ENCODE data around the gene STK39.

Gene STK39

DNA sequence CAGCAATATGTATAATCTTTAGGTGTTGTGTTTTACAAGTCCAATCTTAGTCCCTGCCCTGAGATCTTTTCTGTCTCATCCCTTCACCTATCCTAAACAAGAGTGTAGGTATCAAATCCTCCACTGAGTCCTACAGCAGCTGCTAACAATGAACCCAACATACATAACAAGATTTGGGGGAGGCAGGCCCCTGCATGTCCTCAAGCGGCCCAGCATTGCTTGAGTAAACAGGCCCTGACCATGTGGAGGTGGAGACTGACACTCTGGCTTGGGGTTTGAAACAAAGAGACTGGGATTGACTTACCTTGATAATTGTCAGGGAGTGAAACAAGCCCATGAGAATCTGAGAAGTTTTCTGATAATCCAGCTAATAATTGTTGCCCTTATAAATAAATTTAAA, 213.4 kb downstream of the STK39 start:
- DNase-seq: no peak

DNA sequence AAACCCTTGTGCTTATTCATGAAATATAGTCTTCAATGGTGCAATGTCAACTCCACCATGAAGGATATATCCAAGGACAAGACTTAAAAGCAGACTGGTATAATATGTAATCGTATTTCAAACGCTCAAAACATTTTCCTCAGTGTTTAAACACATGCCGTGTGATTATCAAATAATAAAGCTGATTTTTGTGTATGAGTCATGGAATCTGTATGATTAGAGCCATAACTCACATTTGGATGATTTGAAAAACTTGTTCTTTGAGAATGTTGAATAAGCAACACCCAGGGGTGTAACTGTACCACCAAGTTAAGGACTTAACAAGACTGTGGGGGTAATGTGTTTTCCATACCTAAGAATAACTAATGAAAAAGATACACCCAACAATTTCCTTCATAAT, 215.3 kb downstream of the STK39 start:
- no peak for DNase-seq

DNA sequence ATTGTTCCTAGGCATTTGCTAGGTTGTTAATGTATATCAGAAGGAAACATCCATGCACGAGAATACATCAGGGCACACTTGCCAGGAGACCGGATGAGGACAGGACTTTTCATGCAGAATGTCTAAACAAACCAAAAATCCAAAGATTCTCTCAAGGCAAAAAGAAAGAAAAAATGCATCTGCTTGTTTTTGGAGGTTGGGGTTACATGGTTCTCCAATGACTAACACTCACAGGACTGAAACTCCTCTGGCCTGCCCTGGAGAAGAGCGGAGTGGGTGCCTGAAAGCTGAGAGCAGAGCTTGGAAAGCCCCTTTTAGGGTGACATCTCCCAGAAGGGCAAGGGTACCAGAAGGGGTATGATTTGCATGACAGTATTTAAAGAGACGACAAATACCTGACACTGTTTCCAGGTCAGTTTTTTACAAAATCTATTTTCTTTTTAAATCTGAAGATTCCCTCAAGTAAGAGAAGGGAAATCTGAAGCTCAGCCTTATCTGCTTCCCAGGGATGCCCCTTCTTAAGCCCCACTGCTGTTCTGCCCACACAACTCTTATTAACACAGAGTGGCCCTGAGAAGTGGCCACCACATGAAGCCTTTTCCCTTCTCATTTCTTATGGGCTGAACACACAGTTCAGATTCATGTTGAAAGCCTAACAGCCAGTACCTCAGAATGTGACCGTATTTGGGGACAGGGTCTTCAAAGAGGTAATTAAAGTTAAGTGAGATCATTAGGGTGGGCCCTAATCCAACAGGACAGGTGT, 216.4 kb downstream of the STK39 start:
- DNase-seq: no peak

DNA sequence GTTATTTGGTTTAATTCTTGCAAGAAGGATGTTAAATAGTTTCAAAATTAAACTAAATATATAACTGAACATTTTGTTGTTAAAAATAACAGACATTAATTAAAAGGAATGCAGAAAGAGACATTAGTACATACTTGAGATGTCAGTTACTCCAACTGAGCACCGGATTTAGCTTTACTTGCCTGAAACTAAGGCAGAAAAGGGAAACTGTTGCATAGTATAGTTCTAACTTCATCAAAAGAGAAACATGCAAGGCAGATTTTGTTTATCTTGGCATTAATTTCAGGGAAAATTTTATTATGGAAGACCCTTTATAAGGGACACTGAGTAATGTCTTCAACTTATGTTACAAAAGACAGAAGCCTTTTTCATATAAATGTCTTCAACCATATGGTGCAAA, 218.3 kb downstream of the STK39 start:
- DNase-seq: no peak

DNA sequence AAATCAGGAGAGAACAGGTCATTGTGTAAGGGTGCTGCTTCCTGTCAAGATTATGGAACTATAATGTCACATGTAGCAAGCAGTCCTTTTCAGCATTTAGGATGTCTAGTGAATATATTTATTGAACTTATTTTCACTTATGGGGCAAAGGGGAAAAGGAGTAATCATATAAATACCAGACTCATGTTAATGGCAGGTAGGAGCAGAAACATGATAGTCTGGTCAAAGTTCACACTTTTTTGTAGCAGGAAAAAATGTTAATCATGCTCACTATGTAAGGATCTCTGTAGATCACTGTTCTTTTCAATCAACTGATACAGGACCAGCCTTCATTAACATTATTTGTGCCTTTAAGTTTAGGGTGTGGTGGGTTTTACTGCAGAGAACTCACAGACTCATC, 219.0 kb downstream of the STK39 start:
- DNase-seq: no peak

DNA sequence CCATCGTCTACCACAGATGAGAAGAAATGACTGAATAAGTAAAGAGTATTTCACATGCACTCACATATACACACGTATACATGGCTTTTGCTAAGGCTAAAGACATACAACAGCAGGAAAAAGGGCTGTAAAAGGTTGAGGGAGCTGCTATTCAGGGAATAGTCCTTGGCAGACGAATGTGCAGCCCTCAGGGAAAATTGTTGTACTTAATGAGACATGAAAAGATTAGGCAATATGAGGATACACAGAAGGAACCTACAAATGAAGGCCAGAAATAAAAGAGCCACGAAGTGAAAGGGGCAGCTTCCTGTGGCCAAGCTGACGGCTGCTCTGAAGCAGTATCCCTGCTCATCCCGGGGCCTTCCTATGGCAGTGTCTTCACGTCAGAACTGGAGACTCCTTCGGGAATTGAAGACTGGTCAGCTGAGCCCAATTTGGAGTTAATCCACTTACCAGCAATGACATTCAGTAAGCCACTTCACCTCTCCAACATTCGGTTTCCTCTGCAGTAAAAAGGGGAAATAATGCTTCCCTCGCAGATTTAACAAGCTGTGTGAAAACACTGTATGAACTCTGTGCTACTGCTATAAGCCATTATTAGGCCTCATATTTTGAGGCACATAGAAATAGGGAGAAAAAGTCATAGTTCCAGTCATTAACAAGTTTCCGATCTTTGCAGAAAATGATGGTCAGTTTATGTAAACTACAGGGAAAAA, 221.8 kb downstream of the STK39 start:
- no peak for DNase-seq

DNA sequence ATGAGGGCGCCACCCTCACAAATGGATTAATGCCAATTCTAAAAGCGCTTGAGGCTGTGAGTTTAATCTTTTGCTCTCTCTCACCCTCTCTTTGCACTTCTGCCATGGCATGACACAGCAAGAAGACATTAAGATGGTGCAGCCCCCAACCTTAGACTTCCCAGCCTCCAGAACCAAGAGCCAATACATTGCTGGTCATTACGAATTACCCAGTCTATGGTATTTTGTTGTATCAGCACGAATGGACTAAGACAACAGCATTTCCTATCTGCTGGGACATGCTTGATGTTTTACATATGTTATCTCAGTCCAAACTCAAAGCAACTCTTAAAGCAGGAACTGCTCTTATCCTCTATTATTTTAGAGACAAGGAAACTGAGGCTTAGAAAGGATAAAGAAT, 222.9 kb downstream of the STK39 start:
- no peak for DNase-seq

DNA sequence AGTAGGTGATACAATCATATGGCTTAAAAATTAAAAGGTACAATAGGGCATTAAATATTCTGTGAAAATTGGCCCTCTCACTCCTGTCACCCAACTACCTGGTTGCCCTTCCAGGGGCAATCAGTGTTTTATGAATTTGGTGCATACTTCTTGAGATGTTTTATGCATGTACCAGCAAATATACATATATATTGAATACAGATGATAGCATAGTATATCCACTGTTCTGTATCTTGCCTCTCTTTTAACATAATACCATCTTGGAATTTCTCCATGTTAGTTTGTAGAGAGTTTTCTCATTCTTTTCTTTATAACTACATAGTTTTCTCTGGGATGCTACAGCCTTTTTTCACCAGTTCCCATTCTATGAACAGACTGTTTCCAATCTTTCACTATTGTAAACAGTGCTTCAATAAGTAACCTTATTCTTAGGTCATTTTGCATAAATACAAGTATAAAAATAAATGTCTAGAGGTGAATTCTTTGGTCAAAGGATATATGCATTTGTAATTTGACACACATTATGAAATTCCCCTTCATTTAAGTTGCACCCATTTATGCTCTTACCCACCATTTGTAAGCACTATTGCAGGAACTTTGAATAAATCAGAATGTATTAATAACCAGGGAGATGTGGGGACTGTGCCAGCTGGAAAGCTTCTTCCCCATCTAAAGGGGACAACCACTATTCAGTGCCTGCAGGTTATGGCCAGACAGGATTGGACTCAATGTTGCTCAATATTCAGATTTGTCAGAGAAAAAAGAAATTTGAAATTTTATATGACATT, 225.4 kb downstream of the STK39 start:
- no peak for DNase-seq

DNA sequence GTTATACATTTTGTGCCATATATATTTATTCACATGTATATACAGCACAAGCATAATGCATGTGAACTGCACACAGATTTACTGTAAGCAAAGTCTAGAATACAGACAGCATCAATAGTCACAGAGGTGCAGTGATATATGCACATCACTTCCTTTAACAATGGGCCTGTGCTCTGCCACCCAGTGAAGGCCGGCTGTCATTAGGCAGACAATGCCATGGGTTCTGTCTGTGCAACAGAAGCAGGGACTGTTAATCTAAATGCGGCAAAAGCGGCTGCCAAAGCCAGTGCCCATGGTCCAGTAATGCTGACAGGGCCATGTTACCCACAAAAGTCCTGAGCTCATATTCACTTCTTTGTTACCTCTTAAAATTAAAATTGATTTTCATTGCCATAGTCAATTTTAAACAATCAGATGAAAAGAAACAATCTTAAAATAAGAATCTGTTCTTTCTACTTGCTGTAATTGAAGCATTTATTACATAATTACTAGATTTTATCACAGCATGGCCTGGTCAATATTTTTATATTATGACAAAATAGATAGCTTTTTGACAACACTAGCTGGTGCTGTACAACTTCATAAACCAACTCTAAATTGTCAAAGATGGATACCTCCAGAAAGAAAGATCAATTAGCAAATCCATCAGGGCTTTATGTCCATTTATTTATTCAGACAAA, 232.0 kb downstream of the STK39 start:
- DNase-seq: no peak

DNA sequence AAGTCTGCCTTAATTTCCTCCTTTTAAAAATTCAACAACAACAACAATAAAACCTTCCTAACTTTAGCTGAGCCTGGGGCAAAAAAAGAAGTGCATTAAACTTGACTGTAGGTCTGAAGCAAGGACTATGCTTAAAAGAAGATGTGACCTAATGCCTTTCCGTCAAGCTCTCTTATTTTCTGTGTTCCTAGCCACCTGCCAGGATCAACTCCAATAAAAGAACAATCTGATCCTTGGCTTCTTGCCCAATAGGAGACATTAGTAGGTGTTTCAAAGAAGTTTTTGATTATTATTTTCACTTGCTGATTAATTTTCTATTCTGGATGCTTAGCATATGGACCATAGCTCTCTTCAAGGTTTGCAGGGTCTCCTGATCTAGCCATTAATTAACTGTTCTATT, 237.5 kb downstream of the STK39 start:
- no peak for DNase-seq

DNA sequence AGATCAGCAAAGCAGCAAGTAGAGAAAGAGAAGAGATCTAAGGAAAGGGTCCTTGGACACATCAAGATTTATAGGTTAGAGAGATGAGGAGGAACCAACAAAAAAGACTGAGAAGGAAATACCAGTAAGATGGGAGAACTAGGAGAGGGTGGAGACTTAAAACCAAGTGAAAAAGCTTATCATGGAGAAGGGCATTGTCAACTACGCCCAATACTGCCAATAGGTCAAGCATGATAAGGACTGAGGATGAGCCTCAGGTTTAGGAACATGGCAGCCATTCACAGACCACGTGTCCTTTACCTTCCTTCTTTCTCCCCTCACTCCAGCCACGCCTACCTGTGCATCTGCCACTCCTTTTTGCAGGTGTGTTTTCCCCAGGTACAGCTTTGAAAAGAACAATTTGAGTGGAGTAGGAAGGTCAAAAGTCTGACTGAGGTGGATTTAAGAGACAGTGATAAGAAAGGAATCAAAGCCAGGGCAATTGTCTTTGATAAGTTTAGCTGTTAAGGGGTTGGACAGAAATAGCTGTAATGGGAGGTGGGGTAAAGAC, 238.7 kb downstream of the STK39 start:
- DNase-seq: no peak

DNA sequence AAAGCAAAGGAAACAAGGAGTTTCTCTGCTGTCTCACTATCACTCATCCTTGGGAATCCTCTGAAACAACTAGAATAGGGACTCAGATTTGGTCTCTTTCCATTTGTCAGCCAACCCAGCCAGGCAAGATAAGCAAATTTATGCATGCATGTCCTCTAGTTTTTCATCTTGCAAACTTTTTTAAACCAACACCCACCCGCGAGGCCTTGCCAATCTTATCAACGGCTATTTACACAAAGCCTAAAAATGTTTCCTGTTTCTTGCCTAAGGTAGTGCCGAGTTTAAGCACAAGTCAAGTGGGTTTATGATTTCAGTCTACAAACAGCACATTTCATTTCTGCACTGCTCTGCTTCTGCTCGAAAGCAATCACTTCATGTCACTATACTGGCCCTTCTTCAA, 240.9 kb downstream of the STK39 start:
- no peak for DNase-seq

DNA sequence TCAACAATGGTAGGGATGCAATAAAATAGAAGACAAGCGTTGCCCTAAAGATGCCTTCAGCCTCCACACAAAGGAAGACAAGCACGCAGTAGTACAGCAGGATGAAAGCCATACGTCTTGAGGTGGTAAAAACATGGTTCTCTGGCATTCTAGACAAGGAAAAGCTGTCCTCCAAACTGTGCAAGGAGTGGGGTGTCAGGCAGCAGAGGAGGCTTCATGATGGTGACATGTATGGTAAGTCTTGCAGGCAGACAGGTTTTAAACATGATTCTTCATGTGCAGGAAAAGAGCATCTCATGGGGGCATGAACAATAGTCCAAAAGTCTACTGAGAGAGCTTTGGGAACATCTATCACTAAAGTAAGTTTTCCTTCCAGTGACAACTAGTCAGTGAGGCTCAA, 241.8 kb downstream of the STK39 start:
- no peak for DNase-seq

DNA sequence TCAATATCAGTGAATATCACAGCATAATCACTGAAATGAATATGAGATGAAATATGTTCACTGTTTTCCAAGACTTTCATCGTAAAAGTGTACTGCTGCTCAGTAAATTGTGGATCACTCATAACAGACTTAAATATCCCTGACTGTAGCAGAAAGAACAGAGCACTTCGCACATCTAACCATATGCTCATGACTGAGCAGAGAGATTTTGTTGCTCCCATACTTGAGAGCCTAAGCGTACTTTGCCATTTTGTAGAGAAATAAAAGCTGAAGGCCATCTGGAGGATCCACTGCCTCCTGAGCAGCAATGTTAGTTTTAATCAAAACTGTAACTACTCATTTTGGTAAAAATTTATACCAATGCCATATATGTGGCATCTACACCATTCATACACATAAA, 243.5 kb downstream of the STK39 start:
- no peak for DNase-seq

DNA sequence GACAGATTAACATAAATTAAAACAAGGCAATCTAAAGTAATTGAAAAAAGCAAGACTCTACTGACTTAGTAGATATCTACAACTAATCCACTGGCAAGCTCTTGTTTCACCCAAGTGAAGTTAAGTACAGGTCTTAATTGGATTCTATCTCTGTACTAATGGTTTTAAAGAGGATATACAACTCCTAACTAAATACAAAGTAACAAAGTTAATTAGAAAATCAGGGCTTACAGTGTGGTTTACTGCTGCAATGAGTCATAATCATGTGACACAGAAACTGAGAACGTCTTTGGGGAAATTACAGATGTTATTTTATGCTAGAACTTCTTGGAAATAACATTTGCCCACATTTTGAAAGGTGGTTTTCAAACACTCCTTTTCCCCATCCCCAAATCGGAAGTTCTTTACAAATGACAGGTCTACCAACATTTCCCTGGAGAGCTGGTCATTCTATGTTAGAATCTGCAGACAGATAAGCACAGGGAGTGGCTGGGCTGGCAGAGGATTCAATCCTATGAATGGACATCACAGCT, 245.3 kb downstream of the STK39 start:
- no peak for DNase-seq

DNA sequence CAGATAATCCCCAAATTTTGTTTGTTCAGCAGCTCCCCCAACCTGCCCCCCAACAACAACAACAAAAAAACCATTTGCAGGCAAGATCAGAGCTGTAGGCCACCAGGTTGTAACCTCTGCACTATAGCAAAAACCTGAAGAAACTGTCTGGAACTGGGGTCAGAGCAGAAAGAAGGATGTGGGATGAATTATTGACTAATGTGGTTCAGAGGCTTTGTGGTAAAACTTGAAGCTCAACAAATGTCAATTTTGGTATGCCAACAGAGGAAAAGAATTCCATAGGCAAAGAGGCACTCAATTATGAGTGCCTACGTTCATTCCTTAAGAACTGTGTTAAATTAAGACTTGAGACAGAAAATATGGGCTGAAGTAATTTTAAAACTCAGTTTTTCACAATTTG, 255.1 kb downstream of the STK39 start:
- DNase-seq: no peak

DNA sequence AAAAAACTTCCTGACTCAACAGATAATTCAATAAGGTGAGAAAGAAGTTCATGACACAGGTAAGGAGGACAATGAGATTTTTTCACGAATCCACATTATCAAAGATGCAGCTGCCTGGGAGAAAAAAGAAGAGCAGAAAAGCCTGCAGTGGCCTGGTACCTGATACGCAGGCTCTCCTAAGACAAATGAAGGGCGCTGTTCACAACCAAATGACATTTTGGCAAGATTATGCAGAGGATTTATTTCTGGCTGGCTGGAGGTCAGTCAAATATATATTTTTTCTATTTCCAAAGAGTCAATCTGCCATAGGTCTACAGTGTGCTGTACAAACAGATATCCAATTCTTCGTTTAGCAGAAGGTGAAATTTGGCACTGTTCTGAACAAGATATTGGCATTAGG, 257.3 kb downstream of the STK39 start:
- no peak for DNase-seq

DNA sequence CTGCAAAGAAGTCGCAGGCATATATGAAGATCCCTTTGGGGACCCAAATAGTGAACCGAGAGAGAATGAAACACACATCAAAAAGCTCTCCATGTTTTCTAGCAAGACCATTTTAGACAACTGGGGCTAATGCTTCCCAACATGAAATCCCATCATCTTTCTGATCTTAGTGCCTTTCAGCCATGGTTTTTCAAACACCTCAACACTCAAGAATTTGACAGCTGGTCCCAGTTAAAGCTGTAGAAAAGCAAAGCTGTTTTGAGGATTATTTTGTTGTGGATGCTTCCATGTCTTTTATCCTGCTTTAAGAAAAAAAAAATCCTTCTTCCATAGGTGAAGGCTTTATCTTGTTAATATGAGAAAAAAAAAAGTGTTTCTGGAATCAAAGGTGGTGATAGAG, 259.1 kb downstream of the STK39 start:
- no peak for DNase-seq

DNA sequence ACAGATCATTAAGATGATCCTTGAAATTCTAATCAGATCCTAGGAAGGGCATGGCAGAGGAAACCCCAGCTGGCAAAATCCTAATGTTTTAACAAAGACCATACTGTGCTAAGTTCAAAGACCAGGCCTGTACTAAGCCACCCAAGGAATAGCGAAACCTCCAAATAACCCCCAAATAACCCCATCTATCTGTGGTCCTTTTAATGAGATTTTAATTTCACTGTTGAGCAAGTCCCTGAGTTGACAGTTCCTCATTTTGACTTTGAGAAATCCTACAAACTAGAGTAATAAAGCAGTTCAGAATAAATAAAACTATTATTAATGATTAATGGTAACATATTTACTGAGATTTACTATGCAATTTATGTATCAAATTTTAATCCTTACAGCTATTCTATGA, 259.8 kb downstream of the STK39 start:
- no peak for DNase-seq

DNA sequence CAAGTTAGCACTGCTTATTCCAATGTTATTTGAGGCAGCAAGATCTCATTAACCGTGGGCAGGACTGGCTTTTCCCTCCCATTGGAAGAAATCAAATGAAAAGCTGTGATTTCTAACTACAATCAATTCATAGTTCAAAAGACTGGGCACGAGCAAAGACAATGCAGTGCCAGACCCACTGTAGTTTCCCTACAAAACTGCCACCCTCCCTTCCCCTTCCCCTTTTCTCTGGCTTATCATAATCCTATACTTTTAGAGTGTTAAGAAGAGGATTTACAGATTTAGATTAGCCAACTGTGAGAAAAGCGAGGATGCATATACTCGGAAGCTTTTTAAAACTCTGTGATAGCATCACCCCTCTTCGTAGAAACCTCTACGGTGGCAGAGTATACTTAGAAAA, 260.4 kb downstream of the STK39 start:
- no peak for DNase-seq

DNA sequence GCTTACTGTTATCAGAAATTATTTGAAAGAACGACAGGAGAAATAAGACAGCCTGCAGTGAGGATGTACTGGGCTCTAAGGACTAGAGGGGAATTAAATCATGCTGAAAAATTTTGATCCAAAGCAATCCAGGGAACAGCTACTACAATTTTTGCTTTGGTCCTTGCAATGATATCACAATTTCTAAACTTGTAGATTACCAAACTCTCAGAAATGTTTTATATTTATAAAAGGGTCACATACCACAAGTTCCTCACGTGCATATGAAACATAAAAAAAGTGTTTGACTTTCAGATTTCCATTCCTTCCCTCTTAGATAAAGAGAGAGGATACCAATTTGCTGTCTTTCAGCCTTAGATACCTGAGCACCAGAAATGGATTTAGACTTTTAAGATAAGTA, 261.2 kb downstream of the STK39 start:
- DNase-seq: no peak

DNA sequence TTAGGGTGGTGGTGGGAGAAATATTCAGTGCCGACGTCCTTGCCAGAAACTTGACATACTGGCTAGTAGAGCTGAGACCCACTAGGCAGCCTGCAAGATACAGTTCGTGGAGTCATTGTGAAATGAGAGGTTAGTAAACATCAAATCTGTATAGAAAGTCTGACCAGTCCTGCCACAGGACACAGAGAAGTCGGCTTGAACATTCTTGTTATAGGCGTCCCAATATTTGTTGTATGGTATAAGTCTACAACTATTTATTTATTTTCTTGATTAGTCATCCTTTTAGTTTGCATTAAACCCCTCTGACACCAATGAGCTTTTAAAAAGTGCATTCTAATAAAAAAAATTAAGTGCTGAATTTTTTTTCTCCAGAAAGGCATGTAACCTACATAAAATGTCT, 265.4 kb downstream of the STK39 start:
- no peak for DNase-seq

DNA sequence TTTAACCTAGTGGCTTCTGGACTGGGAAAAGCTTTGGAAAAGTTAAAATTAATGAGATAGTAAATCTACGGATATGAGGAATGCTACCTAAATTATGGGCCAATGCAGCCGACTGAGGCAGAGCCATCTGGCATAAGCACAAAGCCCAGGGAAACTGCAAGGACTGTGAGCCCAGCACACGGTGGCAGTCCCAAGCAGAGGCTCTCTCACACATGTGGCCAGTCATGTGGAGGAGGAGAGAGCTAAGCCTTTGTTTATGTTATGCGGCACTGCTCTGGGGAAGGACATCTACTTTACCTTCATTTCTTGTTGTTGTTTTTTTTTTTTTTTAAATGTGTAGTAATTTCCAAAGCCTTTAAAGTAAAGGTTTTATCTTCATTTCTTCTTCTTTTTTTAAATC, 267.0 kb downstream of the STK39 start:
- no peak for DNase-seq
